ENCODE results near the gene SEMA3C.

Gene SEMA3C

DNA sequence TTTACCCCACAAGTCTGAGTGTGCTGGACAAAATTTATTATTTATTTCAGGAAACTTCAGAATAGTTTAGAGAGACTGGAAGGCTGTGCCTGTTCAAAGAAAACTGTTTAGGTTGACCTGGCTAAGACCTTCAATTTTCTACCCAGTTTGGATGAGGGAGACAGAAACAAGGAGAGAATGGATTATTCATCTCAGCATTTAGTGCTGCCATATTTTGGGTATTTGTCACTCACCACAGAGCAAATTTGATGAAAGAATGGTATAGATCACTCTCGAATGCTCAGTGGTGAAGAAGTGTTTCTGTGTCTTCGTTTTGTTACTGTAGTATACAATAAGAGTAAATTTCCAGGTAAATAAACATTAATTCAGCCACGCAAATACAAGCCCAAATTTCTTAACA is 71.8 kb downstream of the SEMA3C start:
- in situ Hi-C loops (cut with MboI; ENCODE audit: low sequenced_read_pairs, unreplicated experiment), result no loop called here
- TF ChIP-seq, protein P1, sequence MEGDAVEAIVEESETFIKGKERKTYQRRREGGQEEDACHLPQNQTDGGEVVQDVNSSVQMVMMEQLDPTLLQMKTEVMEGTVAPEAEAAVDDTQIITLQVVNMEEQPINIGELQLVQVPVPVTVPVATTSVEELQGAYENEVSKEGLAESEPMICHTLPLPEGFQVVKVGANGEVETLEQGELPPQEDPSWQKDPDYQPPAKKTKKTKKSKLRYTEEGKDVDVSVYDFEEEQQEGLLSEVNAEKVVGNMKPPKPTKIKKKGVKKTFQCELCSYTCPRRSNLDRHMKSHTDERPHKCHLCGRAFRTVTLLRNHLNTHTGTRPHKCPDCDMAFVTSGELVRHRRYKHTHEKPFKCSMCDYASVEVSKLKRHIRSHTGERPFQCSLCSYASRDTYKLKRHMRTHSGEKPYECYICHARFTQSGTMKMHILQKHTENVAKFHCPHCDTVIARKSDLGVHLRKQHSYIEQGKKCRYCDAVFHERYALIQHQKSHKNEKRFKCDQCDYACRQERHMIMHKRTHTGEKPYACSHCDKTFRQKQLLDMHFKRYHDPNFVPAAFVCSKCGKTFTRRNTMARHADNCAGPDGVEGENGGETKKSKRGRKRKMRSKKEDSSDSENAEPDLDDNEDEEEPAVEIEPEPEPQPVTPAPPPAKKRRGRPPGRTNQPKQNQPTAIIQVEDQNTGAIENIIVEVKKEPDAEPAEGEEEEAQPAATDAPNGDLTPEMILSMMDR (IDR thresholded peaks at IDR 0.05; ENCODE audit: borderline replicate concordance, control extremely low read depth, extremely low read depth, insufficient read depth, missing control alignments), result no peak
- DNase-seq (ENCODE audit: low spot score), result no peak

DNA sequence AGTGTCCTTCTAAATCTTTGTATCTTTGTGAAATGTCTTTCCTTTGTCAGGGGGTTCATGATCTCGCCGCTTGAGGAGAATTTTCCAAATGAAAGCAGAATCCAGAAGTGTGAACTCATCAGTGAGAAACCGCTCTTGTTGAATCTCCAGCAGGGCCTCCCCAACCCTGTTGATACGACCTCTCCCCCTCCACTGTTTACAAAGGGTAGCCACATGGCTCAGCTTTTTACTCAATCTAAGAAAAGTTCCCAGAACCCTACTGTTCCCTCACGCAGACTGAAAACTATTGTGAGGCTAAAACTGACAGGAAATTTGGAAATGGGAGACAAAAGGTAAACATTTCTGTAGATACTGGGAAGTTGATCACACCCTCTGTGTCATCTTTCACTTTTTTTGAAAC is 73.9 kb downstream of the SEMA3C start:
- TF ChIP-seq, protein P1 (IDR thresholded peaks at IDR 0.05; ENCODE audit: borderline replicate concordance, control extremely low read depth, extremely low read depth, insufficient read depth, missing control alignments), result no peak
- no peak for DNase-seq (ENCODE audit: low spot score)
- in situ Hi-C loops (cut with MboI; ENCODE audit: low sequenced_read_pairs, unreplicated experiment), result no loop called here

DNA sequence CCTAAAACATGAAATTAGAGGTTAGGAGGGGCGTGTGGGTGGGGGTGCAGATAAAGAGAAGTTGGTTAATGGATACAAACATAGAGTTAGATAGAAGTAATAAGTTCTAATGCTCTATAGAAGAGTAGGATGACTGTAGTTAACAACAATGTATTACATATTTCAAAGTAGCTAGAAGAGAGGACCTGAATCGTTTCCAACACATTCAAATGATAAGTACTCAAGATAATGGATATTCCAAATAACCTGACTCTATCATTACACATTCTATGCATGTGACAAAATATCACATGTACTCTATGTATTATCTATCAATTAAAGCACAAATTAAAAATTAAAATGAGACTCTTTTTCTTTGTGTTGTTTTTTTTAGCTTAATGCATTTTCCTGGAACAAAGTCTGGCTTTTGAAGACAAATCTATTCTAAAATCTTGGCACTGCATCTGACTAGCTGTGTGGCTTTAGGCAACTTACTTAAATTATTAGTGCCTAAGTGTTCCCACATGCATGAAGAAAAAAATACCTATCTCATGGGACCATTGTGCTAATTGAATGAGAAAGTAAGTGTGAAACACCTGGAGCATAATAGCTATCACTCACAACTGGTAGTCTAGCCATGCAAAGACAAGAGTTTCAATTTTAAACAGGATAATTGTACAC is 75.7 kb downstream of the SEMA3C start:
- TF ChIP-seq, protein P1 (IDR thresholded peaks at IDR 0.05; ENCODE audit: borderline replicate concordance, control extremely low read depth, extremely low read depth, insufficient read depth, missing control alignments), result no peak
- in situ Hi-C loops (cut with MboI; ENCODE audit: low sequenced_read_pairs, unreplicated experiment), result no loop called here
- no peak for DNase-seq (ENCODE audit: low spot score)

DNA sequence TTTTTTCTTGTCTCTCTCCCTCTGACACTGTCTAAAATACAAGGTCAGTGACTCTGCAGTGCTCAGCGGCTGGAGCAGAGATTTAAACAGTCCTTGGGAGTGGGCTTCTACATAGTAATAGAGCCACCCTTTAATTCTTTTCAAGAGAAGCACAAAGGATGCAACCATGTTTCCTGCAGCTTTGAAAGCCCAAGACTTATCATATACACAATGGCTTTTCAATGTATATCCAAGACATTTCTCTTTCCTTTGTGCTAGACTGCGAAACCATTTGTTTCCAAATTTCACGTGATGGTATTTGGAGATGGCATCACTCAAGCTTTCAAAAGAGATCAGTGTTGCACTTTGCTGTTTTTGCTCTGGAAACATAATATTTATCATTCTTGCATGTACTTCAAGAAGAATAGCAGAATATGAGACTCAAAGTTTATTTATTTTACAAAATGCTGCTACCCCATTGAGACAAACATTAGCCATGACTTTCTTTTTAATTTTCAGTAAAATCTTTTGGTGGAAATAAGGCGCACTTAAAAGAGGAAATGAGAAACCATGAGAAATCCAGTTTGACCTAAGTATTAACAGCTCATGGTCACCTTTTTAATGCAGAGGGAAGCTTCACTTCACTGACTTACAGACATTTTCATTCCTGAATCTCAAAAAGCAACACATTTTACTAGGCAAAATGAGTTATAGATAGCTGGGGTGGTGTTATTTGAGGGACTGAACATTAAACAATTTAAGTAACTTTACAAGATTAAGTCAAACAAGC is 76.6 kb downstream of the SEMA3C start:
- TF ChIP-seq, protein P1 (IDR thresholded peaks at IDR 0.05; ENCODE audit: borderline replicate concordance, control extremely low read depth, extremely low read depth, insufficient read depth, missing control alignments), result no peak
- in situ Hi-C loops (cut with MboI; ENCODE audit: low sequenced_read_pairs, unreplicated experiment), result no loop called here
- no peak for DNase-seq (ENCODE audit: low spot score)

DNA sequence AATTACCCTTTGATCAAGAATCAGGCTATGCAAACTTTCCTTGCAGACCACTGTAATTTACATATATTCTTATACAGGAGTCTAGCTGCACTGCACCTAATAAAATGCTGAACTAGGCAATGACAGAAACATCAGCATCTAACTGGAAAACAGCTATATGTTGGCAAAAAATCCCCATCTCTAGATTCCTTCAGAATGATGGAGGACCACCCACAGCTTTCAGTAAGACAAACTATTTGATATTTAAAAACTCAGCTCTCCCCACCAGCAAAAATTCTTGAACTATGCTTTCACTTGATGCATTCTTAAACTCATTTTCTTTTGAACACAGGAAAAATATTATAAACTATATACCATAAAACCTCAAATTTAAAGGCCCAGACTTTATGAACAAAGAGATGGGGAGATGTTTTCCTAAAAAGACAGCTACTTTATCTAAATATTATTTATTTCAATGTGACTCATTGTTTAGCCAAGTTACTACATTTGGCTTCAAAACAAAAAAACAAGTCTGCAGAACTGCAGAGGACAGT is 77.4 kb downstream of the SEMA3C start:
- TF ChIP-seq, protein P1 (IDR thresholded peaks at IDR 0.05; ENCODE audit: borderline replicate concordance, control extremely low read depth, extremely low read depth, insufficient read depth, missing control alignments), result no peak
- in situ Hi-C loops (cut with MboI; ENCODE audit: low sequenced_read_pairs, unreplicated experiment), result no loop called here
- DNase-seq (ENCODE audit: low spot score), result no peak

DNA sequence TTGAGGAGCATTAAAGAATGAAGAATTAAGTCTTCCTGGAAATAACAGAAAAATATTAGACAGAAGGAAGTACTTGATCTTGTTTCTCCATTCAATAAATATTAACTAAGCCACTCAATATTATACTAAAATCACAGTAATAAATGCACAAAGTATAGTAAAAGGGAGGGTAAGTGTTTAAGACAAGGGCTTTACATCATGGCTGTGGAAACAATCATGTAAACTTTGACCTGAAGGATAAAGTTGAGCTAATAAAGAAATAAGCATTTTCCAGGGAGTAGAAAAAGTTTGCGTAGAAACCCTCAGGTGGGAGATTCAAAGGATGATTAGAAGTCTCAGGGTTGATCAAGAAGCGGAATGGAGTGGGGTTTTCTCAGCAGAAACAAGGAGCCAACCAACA is 78.2 kb downstream of the SEMA3C start:
- in situ Hi-C loops (cut with MboI; ENCODE audit: low sequenced_read_pairs, unreplicated experiment), result no loop called here
- TF ChIP-seq, protein P1 (IDR thresholded peaks at IDR 0.05; ENCODE audit: borderline replicate concordance, control extremely low read depth, extremely low read depth, insufficient read depth, missing control alignments), result no peak
- DNase-seq (ENCODE audit: low spot score), result no peak

Measured in GM13976 (cell line).